Measurements from ENCODE around the gene PPP6C. TPM values are rescaled to one million over a fixed set of nuclear protein-coding genes. Genes with fewer than 3 reads are reported as not detected.
"Not testable (repeated sequence)": the region's sequence is repeated elsewhere in the genome, so short reads cannot be mapped to it uniquely, and the experiment has no call there.

PPP6C gene
- polyA plus RNA-seq, 6 donors from 2014 or later: 48.5 to 59.8 (median 56.6) TPM

- Mint-ChIP-seq H3K36me3 (peaks cover 4 to 18% of the 10 kb centered on the region in 2 donors), H3K9me3 (no peaks in the 10 kb centered on the region), H3K4me1 (peaks cover 10 to 12% (median 10%) of the 10 kb centered on the region in 3 donors), H3K4me3 (peak overlapping the region in 1 of 8 donors; percentile 18), H3K27ac (no peak overlapping the region), H3K27me3 (no peaks in the 10 kb centered on the region)
- DNase-seq (no peak), ATAC-seq (ENCODE audit: low read depth in 2 of 2) (no peak)
Measured at GRCh38 chr9:125202846-125203618, 13.4 kb upstream of the PPP6C start.

- Mint-ChIP-seq H3K9me3 (no peaks in the 10 kb centered on the region), H3K4me1 (peaks cover 10 to 12% (median 10%) of the 10 kb centered on the region in 3 donors), H3K27ac (peak within 1 kb of the TSS; percentile 92 to 98 (median 96)), H3K27me3 (no peaks in the 10 kb centered on the region), H3K4me3 (peak within 1 kb of the TSS; percentile 87 to 97 (median 95)), H3K36me3 (peaks cover 0 to 10% of the 10 kb centered on the region in 2 donors)
- ATAC-seq (ENCODE audit: low read depth in 2 of 2) (peak; percentile 94), DNase-seq (peak; percentile 90)
Measured at GRCh38 chr9:125200216-125201047, 10.8 kb upstream of the PPP6C start, which contains the start of gene RABEPK. Gene RABEPK, plus strand, starts transcription at chr9:125200542. Its CDS starts 2,472 bp downstream, at chr9:125203014.

- Mint-ChIP-seq H3K4me1 (peaks cover 0 to 23% (median 13%) of the 10 kb centered on the region in 3 donors), H3K4me3 (peak overlapping the region in 1 of 8 donors; percentile 49)
- not testable (repeated sequence) for H3K9me3 Mint-ChIP-seq; DNase-seq; H3K27me3 Mint-ChIP-seq; H3K27ac Mint-ChIP-seq; H3K36me3 Mint-ChIP-seq; ATAC-seq (ENCODE audit: low read depth in 2 of 2)
Measured at GRCh38 chr9:125195591-125195990, 6.0 kb upstream of the PPP6C start.

GRCh38 chr9:125194466-125194865, 4.9 kb upstream of the PPP6C start:
- not testable (repeated sequence) for DNase-seq; H3K27ac Mint-ChIP-seq; H3K9me3 Mint-ChIP-seq; ATAC-seq (ENCODE audit: low read depth in 2 of 2); H3K27me3 Mint-ChIP-seq; H3K36me3 Mint-ChIP-seq
- H3K4me1 Mint-ChIP-seq: peaks cover 0 to 27% (median 10%) of the 10 kb centered on the region in 3 donors
- peak overlapping the region in 2 of 8 donors; percentile 22 to 49 for H3K4me3 Mint-ChIP-seq

- no peak for ATAC-seq (ENCODE audit: low read depth in 2 of 2)
- no peaks in the 10 kb centered on the region for H3K9me3 Mint-ChIP-seq
- peak overlapping the region; percentile 78 to 98 (median 94) for H3K27ac Mint-ChIP-seq
- no peak for DNase-seq
- peak overlapping the region; percentile 91 to 99 (median 97) for H3K4me3 Mint-ChIP-seq
- H3K36me3 Mint-ChIP-seq: no peaks in the 10 kb centered on the region
- H3K4me1 Mint-ChIP-seq: peaks cover 10 to 51% (median 29%) of the 10 kb centered on the region in 3 donors
- H3K27me3 Mint-ChIP-seq: no peaks in the 10 kb centered on the region
Measured at GRCh38 chr9:125190361-125190801, 778 bp upstream of the PPP6C start.

GRCh38 chr9:125189011-125189360, 617 bp downstream of the PPP6C start:
- peak overlapping the region; percentile 9 to 98 (median 94) for H3K27ac Mint-ChIP-seq

GRCh38 chr9:125183561-125183960, 6.0 kb downstream of the PPP6C start:
- Mint-ChIP-seq H3K4me1 (peaks cover 44 to 77% (median 69%) of the 10 kb centered on the region in 3 donors), H3K9me3 (no peaks in the 10 kb centered on the region), H3K27me3 (no peaks in the 10 kb centered on the region), H3K27ac (peak overlapping the region in 5 of 6 donors; percentile 1 to 82 (median 7)), H3K4me3 (no peak overlapping the region), H3K36me3 (peaks cover 0 to 10% of the 10 kb centered on the region in 2 donors)
- no peak for DNase-seq
- ATAC-seq (ENCODE audit: low read depth in 2 of 2): no peak

More at GRCh38 chr9:125189011-125189360, 617 bp downstream of the PPP6C start:
- ATAC-seq (ENCODE audit: low read depth in 2 of 2) (peak; percentile 13 to 25), DNase-seq (peak; percentile 47)
- peak overlapping the region; percentile 91 to 99 (median 97) for H3K4me3 Mint-ChIP-seq
- no peaks in the 10 kb centered on the region for H3K27me3 Mint-ChIP-seq
- no peaks in the 10 kb centered on the region for H3K9me3 Mint-ChIP-seq
- H3K4me1 Mint-ChIP-seq: peaks cover 13 to 50% (median 28%) of the 10 kb centered on the region in 3 donors
- H3K36me3 Mint-ChIP-seq: no peaks in the 10 kb centered on the region

GRCh38 chr9:125183054-125183453, 6.5 kb downstream of the PPP6C start:
- Mint-ChIP-seq H3K36me3 (peaks cover 0 to 12% of the 10 kb centered on the region in 2 donors), H3K27me3 (no peaks in the 10 kb centered on the region), H3K4me1 (peaks cover 44 to 75% (median 67%) of the 10 kb centered on the region in 3 donors), H3K4me3 (no peak overlapping the region), H3K9me3 (no peaks in the 10 kb centered on the region), H3K27ac (peak overlapping the region in 3 of 6 donors; percentile 0 to 82 (median 0))
- ATAC-seq (ENCODE audit: low read depth in 2 of 2): no peak
- DNase-seq: no peak

GRCh38 chr9:125181756-125182155, 7.8 kb downstream of the PPP6C start:
- H3K4me1 Mint-ChIP-seq: peaks cover 39 to 71% (median 68%) of the 10 kb centered on the region in 3 donors
- not testable (repeated sequence) for ATAC-seq (ENCODE audit: low read depth in 2 of 2); H3K9me3 Mint-ChIP-seq; H3K4me3 Mint-ChIP-seq; DNase-seq; H3K27me3 Mint-ChIP-seq
- H3K36me3 Mint-ChIP-seq: peaks cover 0 to 18% of the 10 kb centered on the region in 2 donors
- H3K27ac Mint-ChIP-seq: peak overlapping the region in 1 of 6 donors; percentile 57

- Mint-ChIP-seq H3K9me3 (no peaks in the 10 kb centered on the region), H3K27ac (peak overlapping the region in 2 of 6 donors; percentile 14 to 77), H3K36me3 (peaks cover 0 to 18% of the 10 kb centered on the region in 2 donors), H3K4me3 (peak overlapping the region in 1 of 8 donors; percentile 21), H3K27me3 (no peaks in the 10 kb centered on the region), H3K4me1 (peaks cover 46 to 75% (median 74%) of the 10 kb centered on the region in 3 donors)
- no peak for DNase-seq
- ATAC-seq (ENCODE audit: low read depth in 2 of 2): no peak
Measured at GRCh38 chr9:125180876-125181275, 8.7 kb downstream of the PPP6C start.

- H3K27ac Mint-ChIP-seq: peak overlapping the region in 1 of 6 donors; percentile 49
- H3K9me3 Mint-ChIP-seq; DNase-seq; H3K27me3 Mint-ChIP-seq; ATAC-seq (ENCODE audit: low read depth in 2 of 2): not testable (repeated sequence)
- H3K4me1 Mint-ChIP-seq: peaks cover 44 to 71% (median 68%) of the 10 kb centered on the region in 3 donors
- peaks cover 0 to 18% of the 10 kb centered on the region in 2 donors for H3K36me3 Mint-ChIP-seq
- peak overlapping the region in 1 of 8 donors; percentile 42 for H3K4me3 Mint-ChIP-seq
Measured at GRCh38 chr9:125179776-125180175, 9.8 kb downstream of the PPP6C start.

GRCh38 chr9:125177888-125178287, 11.7 kb downstream of the PPP6C start:
- Mint-ChIP-seq H3K27ac (peak overlapping the region in 2 of 6 donors; percentile 25 to 85), H3K4me3 (no peak overlapping the region), H3K9me3 (no peaks in the 10 kb centered on the region), H3K27me3 (no peaks in the 10 kb centered on the region), H3K4me1 (peaks cover 45 to 69% (median 62%) of the 10 kb centered on the region in 3 donors), H3K36me3 (peaks cover 0 to 15% of the 10 kb centered on the region in 2 donors)
- ATAC-seq (ENCODE audit: low read depth in 2 of 2) (no peak), DNase-seq (no peak)

- Mint-ChIP-seq H3K4me1 (peaks cover 46 to 69% (median 67%) of the 10 kb centered on the region in 3 donors), H3K9me3 (no peaks in the 10 kb centered on the region), H3K4me3 (peak overlapping the region in 1 of 8 donors; percentile 27), H3K27me3 (no peaks in the 10 kb centered on the region), H3K27ac (peak overlapping the region in 4 of 6 donors; percentile 34 to 95 (median 55)), H3K36me3 (peaks cover 0 to 8% of the 10 kb centered on the region in 2 donors)
- ATAC-seq (ENCODE audit: low read depth in 2 of 2) (no peak), DNase-seq (no peak)
Measured at GRCh38 chr9:125176636-125177035, 13.0 kb downstream of the PPP6C start.
